AG09309 (cell line): ENCODE measurements around the gene GPR137B.

Experiments
- DNase-seq: peaks from one replicate; pipeline ENCODE4 v3.0.0-alpha.2; 2010; ENCODE audit warnings: low read depth
- H3K4me3 ChIP-seq: 2 replicates; pipeline ENCODE4 v1.5.1; 2011; ENCODE audit warnings: mild to moderate bottlenecking, low read depth, low read length, moderate library complexity; ENCODE audit not compliant: control insufficient read depth
- CTCF ChIP-seq: IDR thresholded peaks from 2 replicates; pipeline ENCODE4 v1.5.1; 2011; ENCODE audit warnings: mild to moderate bottlenecking, low read depth, low read length, inconsistent platforms; ENCODE audit not compliant: insufficient read depth, control insufficient read depth; ENCODE audit errors: missing control alignments

GPR137B gene

GRCh38 chr1:236108027-236108648, 34.2 kb upstream of the GPR137B start:
- DNase-seq, result no peak
- H3K4me3 ChIP-seq, result no peak overlapping the region
- TF ChIP-seq CTCF, result no peak

- DNase-seq, result no peak
- no peak for TF ChIP-seq CTCF
- H3K4me3 ChIP-seq, result no peak overlapping the region
Observed at GRCh38 chr1:236110137-236110536, 32.2 kb upstream of the GPR137B start.

GRCh38 chr1:236111527-236112331, 30.6 kb upstream of the GPR137B start:
- no peak overlapping the region for H3K4me3 ChIP-seq
- TF ChIP-seq CTCF, result no peak
- no peak for DNase-seq

DNA sequence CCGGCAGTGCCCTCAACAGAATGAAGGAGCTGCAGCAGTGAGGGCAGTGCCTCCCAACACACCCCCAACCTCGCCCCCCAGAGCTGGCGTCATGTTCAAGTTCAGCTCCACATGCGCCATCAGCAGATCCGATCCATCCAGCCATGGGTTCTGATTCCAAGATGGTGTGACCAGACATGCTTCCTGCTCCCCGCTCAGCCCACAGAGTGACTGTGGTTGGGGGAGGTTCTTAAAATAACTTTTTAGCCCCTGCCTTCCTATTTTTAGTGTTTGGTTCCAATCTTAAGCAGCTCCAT, 30.1 kb upstream of the GPR137B start:
- no peak for TF ChIP-seq CTCF
- H3K4me3 ChIP-seq, result no peak overlapping the region
- DNase-seq, result no peak

GRCh38 chr1:236113324-236114032, 28.9 kb upstream of the GPR137B start:
- TF ChIP-seq CTCF, result no peak
- no peak overlapping the region for H3K4me3 ChIP-seq
- no peak for DNase-seq

- no peak for DNase-seq
- no peak for TF ChIP-seq CTCF
Observed at GRCh38 chr1:236114076-236114747, 28.1 kb upstream of the GPR137B start.

More at GRCh38 chr1:236114076-236114747, 28.1 kb upstream of the GPR137B start:
- no peak overlapping the region for H3K4me3 ChIP-seq
